VCaP (cell line): ENCODE results near the gene SH3YL1.
A peak's percentile ranks its signal among the peaks of the same experiment; 100 is the strongest.

Source experiments
- H3K27ac ChIP-seq: fragments of 450-650 bp; 2 replicates; pipeline ENCODE4 v1.5.1; 2017
- CTCF ChIP-seq: fragments of 450-650 bp; conservative IDR thresholded peaks from 2 replicates; pipeline ENCODE4 v1.5.1; 2017; ENCODE audit warnings: mild to moderate bottlenecking, moderate library complexity

SH3YL1 gene

GRCh38 chr2:260507-261161, 3.2 kb downstream of the SH3YL1 start:
- peak; percentile 30; the same call in 1 of the 2 replicates for TF ChIP-seq CTCF
- H3K27ac ChIP-seq = peak overlapping the region; percentile 95

DNA sequence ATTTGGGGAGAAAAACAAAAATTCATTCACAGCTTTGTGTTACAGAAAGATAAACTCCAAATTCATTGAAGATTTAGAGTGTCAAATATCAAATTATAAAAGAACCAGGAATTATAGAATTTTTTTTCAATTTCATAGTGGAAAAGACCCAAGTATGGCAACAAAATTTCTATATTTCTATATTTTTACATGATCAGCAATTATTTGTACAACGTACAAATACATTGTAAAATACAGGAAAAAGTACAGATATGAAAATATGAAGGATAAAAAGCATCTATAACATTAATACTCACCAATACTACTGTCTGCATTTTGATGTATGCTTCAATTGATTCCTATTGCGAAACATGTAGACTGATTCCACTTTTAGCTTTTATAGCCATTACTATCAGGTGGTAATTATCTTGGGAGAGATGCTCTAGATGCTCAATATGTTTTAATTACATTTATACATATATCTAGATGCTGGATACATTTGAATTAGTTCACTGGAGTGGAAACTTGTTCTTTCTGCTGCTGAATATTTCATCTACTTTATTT, 4.0 kb downstream of the SH3YL1 start:
- no peak for TF ChIP-seq CTCF
- H3K27ac ChIP-seq = peak overlapping the region; percentile 95

GRCh38 chr2:258933-259332, 4.9 kb downstream of the SH3YL1 start:
- H3K27ac ChIP-seq = no peak overlapping the region
- TF ChIP-seq CTCF = no peak

- peak overlapping the region; percentile 12; the same call in 1 of the 2 replicates for H3K27ac ChIP-seq
- TF ChIP-seq CTCF = no peak
Measured at GRCh38 chr2:257842-258241, 6.0 kb downstream of the SH3YL1 start.

GRCh38 chr2:257429-257828, 6.4 kb downstream of the SH3YL1 start:
- TF ChIP-seq CTCF = no peak
- H3K27ac ChIP-seq = peak overlapping the region; percentile 12; the same call in 1 of the 2 replicates

- no peak overlapping the region; the same call in 1 of the 2 replicates for H3K27ac ChIP-seq
- no peak for TF ChIP-seq CTCF
Measured at GRCh38 chr2:256094-256493, 7.7 kb downstream of the SH3YL1 start.

GRCh38 chr2:255195-255594, 8.6 kb downstream of the SH3YL1 start:
- no peak for TF ChIP-seq CTCF
- H3K27ac ChIP-seq = no peak overlapping the region
